ENCODE data around the gene PEX11G. TPM values are rescaled to one million over a fixed set of nuclear protein-coding genes. Genes with fewer than 3 reads are reported as not detected.

The PEX11G gene
- total and polyA plus RNA-seq, 2 experiments from 2014 or later = 2.2 TPM

DNA sequence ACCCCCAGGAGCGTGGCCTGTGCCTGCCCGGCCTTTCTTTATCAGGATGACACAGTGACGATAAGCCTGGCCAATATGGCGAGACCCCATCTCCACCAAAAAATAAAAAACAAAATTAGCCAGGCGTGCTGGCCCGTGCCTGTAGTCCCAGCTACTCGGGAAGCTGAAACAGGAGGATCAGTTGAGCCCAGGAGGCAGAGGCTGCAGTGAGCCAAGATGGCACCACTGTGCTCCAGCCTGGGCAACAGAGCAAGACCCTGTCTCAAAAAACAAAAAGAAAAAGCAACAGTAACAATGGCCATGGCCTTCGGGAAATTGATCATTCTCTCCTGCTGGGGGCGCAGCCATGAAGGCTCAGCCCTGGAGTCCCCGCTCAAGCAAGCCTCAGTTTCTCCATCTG is 11.1 kb downstream of the PEX11G start:
- DNase-seq (ENCODE audit: low spot score) (no peak), ATAC-seq (no peak)
- H3K27ac Mint-ChIP-seq = no peak overlapping the region
- no peaks in the 10 kb centered on the region for H4K20me1 ChIP-seq (replicated peaks; ENCODE audit: insufficient read depth)
- no peaks in the 10 kb centered on the region for H3K27me3 ChIP-seq (ENCODE audit: insufficient read depth)
- no peaks in the 10 kb centered on the region for H3K9me2 ChIP-seq (ENCODE audit: insufficient read depth)
- H3K36me3 ChIP-seq (ENCODE audit: insufficient read depth) = no peaks in the 10 kb centered on the region
- H3K9me3 Mint-ChIP-seq = no peaks in the 10 kb centered on the region
- no peak overlapping the region for H3K4me3 ChIP-seq
- no peak overlapping the region for H2AFZ ChIP-seq
- H3K4me1 Mint-ChIP-seq = peaks cover 10% of the 10 kb centered on the region
- H3K4me2 ChIP-seq = no peak overlapping the region
- TF ChIP-seq, protein P1, sequence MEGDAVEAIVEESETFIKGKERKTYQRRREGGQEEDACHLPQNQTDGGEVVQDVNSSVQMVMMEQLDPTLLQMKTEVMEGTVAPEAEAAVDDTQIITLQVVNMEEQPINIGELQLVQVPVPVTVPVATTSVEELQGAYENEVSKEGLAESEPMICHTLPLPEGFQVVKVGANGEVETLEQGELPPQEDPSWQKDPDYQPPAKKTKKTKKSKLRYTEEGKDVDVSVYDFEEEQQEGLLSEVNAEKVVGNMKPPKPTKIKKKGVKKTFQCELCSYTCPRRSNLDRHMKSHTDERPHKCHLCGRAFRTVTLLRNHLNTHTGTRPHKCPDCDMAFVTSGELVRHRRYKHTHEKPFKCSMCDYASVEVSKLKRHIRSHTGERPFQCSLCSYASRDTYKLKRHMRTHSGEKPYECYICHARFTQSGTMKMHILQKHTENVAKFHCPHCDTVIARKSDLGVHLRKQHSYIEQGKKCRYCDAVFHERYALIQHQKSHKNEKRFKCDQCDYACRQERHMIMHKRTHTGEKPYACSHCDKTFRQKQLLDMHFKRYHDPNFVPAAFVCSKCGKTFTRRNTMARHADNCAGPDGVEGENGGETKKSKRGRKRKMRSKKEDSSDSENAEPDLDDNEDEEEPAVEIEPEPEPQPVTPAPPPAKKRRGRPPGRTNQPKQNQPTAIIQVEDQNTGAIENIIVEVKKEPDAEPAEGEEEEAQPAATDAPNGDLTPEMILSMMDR (conservative IDR thresholded peaks at IDR 0.05; ENCODE audit: low read depth in 2 of 2) = peak in 1 of 2 experiments; percentile 20; a peak in 1 of 4 replicates
- TF ChIP-seq, protein P2, sequence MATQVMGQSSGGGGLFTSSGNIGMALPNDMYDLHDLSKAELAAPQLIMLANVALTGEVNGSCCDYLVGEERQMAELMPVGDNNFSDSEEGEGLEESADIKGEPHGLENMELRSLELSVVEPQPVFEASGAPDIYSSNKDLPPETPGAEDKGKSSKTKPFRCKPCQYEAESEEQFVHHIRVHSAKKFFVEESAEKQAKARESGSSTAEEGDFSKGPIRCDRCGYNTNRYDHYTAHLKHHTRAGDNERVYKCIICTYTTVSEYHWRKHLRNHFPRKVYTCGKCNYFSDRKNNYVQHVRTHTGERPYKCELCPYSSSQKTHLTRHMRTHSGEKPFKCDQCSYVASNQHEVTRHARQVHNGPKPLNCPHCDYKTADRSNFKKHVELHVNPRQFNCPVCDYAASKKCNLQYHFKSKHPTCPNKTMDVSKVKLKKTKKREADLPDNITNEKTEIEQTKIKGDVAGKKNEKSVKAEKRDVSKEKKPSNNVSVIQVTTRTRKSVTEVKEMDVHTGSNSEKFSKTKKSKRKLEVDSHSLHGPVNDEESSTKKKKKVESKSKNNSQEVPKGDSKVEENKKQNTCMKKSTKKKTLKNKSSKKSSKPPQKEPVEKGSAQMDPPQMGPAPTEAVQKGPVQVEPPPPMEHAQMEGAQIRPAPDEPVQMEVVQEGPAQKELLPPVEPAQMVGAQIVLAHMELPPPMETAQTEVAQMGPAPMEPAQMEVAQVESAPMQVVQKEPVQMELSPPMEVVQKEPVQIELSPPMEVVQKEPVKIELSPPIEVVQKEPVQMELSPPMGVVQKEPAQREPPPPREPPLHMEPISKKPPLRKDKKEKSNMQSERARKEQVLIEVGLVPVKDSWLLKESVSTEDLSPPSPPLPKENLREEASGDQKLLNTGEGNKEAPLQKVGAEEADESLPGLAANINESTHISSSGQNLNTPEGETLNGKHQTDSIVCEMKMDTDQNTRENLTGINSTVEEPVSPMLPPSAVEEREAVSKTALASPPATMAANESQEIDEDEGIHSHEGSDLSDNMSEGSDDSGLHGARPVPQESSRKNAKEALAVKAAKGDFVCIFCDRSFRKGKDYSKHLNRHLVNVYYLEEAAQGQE (IDR thresholded peaks at IDR 0.05; ENCODE audit: unreplicated experiment) = no peak
- H3K27me3 Mint-ChIP-seq (ENCODE audit: insufficient read depth, low read depth, poor library complexity) = peaks cover 9% of the 10 kb centered on the region
- peaks cover 9% of the 10 kb centered on the region; the same call in 1 of the 2 replicates for H3K4me1 ChIP-seq (ENCODE audit: insufficient read depth)
- no peak overlapping the region for H3K27ac ChIP-seq (ENCODE audit: low read depth)
- peaks cover 3% of the 10 kb centered on the region; the same call in 1 of the 3 replicates for H3K36me3 Mint-ChIP-seq (ENCODE audit: low read depth)
- no peak overlapping the region for H3K4me3 Mint-ChIP-seq
- no peaks in the 10 kb centered on the region for H3K79me2 ChIP-seq (replicated peaks; ENCODE audit: insufficient read depth)
- H3F3A ChIP-seq (replicated peaks; ENCODE audit: low read depth) = no peaks in the 10 kb centered on the region

DNA sequence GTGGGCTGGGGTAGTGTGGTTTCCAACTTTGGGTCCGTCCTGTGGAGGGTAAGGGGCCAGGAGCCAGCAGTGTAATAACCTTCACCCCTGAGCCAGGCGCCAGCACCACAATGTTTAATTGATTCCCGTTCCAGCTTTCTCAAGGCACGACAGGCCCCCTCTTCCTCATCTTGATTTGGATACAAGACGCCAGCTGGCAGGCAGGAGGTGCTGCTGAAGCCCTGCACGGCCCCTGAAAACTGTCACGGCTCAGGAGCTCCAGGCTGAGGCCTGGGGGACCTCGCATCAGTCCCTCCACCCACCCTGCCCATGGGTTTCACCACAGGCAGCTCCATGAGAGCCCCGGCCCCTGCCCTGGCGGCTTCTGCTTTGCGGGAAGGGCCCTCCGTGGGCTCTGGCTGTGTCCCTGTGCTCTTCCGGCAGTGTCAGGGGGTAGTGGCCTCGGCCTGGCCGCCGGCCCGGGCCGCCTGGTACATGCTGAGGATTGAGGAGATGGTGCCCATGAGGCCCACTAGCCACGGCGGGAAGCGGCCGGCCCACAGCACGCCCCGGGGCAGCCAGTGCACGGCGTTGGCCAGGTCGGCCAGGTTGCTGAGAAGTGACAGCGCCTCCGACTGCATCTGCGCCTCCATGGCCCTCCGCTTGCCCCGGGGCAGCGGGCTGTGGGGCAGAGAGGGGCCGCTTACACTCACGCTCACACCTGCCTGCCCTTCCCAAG is 11.9 kb downstream of the PEX11G start:
- Mint-ChIP-seq H3K4me3 (no peak overlapping the region), H3K9me3 (no peaks in the 10 kb centered on the region), H3K27ac (no peak overlapping the region), H3K36me3 (ENCODE audit: low read depth) (peaks cover 3% of the 10 kb centered on the region; the same call in 2 of the 3 replicates), H3K4me1 (peaks cover 10% of the 10 kb centered on the region), H3K27me3 (ENCODE audit: insufficient read depth, low read depth, poor library complexity) (peaks cover 9% of the 10 kb centered on the region)
- TF ChIP-seq JUNB (IDR thresholded peaks at IDR 0.05; ENCODE audit: unreplicated experiment) = no peak
- TF ChIP-seq POLR2AphosphoS5 (IDR thresholded peaks at IDR 0.05; ENCODE audit: low read depth) = no peak
- TF ChIP-seq, protein P1 (conservative IDR thresholded peaks at IDR 0.05; ENCODE audit: low read depth in 2 of 2) = peak in 1 of 2 experiments; percentile 18; a peak in 1 of 4 replicates
- no peak for TF ChIP-seq EZH2phosphoT487 (IDR thresholded peaks at IDR 0.05; ENCODE audit: unreplicated experiment)
- TF ChIP-seq, protein P2 (IDR thresholded peaks at IDR 0.05; ENCODE audit: unreplicated experiment) = no peak
- Histone ChIP-seq H3K4me1 (ENCODE audit: insufficient read depth) (peaks cover 6% of the 10 kb centered on the region; the same call in 1 of the 2 replicates), H3F3A (replicated peaks; ENCODE audit: low read depth) (no peaks in the 10 kb centered on the region), H3K4me2 (no peak overlapping the region), H2AFZ (no peak overlapping the region), H3K9me2 (ENCODE audit: insufficient read depth) (no peaks in the 10 kb centered on the region), H3K4me3 (no peak overlapping the region), H3K27ac (ENCODE audit: low read depth) (no peak overlapping the region), H3K36me3 (ENCODE audit: insufficient read depth) (no peaks in the 10 kb centered on the region), H3K27me3 (ENCODE audit: insufficient read depth) (no peaks in the 10 kb centered on the region), H3K79me2 (replicated peaks; ENCODE audit: insufficient read depth) (no peaks in the 10 kb centered on the region), H4K20me1 (replicated peaks; ENCODE audit: insufficient read depth) (no peaks in the 10 kb centered on the region)
- peak; percentile 16 for ATAC-seq
- no peak for DNase-seq (ENCODE audit: low spot score)

All from GM23338 (cell line).